Anterior cingulate cortex (tissue), 58 donors: Measurements from ENCODE around the gene CD200.

Experiments
- DNase-seq, 58 donors: peaks; one replicate each; lab custom pipeline; 2025; lab: John Stamatoyannopoulos, UW

The CD200 gene, protein sequence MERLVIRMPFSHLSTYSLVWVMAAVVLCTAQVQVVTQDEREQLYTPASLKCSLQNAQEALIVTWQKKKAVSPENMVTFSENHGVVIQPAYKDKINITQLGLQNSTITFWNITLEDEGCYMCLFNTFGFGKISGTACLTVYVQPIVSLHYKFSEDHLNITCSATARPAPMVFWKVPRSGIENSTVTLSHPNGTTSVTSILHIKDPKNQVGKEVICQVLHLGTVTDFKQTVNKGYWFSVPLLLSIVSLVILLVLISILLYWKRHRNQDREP

DNA sequence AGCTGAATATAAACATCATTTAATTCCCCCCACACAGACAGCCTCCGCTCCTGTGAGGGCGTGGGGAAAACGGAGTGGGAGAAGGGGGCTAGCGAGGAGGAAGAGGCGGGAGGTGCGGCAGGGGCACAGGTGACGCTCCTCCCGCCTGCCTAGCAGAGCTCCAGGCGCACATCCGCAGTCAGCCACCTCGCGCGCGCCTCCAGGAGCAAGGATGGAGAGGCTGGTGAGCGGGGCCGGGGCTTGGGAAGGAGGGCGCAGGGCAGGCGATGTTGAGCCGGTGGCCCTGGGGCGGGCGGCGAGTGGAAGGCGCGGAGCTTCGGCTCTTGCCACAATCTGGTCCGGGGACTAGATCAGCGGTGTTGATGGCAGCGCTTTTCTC is at the start of gene CD200:
CD200 (plus strand) TSS at position 155 of the 379 bp plus-strand sequence; CDS start at position 212, 57 bp downstream.
- peak in 54 of 58 donors; percentile 25 to 79 (median 64) for DNase-seq

GRCh38 chr3:112289011-112289410 is 43.9 kb upstream of the CD200 start:
- no peak for DNase-seq

DNA sequence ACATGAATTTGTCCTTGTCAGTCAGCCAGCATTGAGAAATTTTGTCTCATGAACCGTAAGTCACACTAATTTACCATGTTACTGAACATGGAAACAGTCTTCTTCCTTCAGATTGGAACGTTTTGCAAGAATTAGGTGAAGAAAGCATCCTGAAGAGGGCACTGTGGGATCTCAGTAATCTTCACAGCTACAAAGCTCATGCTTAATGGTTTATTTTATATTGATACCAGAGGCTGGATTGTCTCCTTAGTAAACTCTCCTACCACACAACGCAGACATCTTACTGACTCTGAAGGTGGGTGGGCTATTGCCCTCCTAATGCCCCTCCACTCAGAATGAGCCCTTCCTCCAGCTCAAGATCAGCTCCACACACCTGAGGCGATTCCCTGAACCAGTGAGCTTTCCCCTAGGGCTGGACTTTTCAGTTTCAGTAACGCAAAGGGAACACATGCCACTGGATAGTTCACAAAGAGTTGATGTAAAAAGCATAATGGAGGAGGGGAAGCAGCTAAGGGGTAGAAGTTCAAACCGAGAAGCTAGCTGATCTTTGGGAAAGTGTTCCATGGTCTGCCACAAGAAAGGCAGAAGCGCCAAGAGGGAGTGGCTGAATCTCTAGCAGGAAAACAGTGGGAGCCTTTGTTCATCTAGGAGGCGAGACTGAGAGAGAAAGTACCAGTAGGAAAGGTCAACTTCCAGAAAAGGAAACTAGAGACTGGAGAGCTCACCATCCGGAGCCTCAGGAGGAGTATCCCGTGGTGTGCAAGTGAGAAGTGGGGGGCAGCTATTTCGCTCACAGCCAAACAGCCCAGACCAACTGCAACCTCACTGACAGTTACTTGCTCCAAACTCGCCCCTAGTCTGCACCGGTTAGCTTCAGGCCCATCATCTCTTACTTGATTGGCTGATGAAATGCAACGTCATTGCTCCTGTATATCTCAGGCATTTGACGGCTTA is 39.3 kb upstream of the CD200 start, which contains the start of gene SLC9C1:
SLC9C1 (minus strand) TSS at position 849 of the 954 bp plus-strand sequence. CDS start 7,425 bp downstream, outside the sequence.
- peak in 31 of 58 donors; percentile 9 to 76 (median 42) for DNase-seq

DNA sequence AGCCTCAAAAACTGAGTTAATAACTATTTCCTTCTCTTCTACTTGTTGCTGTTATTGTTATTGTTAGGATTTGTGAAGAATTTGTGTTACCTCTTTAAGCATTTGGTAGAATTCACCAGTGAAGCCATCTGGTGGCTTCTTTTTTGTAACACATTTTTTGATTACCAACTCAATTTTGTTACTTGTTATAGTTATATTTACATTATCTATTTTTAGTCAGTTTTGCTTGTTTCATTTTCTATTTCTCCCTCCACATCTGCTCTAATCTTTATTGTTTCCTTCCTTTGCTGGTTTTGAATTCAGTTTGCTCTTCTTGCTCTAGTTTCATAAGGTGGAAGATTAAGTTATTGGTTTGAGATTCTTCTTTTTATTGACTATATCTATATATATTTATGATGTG is 35.2 kb upstream of the CD200 start:
- no peak for DNase-seq

DNA sequence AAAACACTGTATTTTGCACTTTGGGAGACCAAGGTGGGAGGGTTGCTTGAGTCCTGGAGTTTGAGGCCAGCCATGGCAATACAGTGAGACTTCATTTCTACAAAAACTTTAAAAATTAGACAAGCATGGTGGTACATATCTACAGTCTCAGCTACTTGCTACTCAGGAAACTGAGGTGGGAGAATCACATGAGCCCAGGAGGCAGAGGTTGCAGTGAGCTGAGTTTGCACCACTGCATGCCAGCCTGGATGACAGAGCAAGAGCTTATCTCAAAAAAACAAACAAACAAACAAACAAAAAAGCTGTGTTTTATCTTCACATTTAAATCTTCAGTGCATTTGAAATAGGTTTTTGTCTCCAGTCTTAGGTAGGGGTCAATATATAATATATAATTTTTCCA is 34.2 kb upstream of the CD200 start:
- no peak for DNase-seq

DNA sequence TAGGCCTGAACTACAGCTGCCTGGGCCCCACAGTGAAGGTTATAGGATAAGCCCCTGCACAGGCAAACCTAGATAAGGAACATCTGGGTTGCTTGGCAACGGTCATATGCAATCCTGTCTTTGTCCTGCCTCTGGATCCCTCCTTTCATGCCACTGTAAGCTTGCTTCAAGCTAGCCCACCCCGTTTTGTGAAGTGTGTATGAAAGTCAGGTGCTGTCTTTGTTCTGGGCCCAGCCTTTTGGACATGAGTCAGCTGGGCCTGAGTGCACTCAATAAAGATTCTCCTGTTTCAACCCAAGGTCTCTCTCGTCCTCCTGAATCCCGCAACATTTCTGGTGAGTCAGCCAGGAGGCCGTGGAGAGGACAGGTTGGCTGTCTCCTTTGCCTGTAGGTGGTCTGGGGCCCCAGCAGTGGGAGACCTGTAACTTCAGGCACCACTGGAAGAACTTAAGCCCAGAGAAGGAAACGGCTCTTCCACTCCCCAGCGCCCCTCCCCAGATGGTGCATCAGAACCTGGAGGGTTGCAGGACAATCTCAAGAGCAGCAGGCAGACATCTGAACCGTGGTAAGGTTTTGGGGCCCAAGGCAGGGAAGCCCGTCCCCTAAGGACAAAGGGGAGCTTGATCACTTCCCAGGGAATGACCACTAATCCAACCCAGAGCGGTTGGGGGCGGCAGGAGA is 30.7 kb upstream of the CD200 start:
- no peak for DNase-seq

DNA sequence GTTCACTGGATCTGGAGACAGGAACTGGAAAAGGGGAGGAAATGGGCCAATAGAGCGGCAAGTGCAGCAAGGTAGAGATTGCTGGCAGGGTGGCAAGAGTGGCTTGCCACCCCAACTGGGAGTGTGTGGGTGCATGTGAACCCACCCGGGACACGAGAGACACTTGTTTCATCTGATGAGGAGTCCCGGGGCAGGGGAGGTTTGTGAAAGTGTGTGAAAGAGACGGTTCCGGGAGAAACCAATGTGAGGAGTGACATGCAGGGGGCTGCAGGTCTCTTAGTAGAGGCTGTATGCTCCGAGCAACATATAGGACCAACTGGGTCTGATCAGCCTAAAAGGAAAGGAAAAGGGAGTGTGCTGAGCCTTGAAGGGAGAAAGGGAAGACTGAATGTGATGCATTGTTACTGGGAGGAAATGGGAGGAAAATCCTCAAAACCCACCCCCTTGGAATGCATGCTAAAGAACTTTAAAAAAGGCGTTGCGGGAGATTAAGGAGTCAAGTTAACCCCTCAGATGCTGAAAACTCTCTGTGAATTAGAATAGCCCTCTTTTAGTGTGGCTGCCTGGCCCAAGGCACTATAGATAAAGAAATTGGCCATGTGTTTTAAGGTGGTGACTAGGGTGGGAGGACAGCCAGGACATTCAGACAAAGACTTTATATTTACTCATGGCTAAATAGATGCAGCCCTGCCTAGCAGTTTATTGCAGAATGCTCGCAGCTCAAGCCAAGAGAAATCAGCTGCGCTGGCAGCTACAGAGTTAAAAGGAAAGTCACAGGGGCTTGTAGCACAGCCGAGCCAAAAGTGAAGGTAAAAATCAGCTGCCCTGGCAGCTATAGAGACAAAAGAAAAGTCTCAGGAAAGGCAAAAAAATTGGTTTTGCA is 29.8 kb upstream of the CD200 start:
- DNase-seq = no peak

DNA sequence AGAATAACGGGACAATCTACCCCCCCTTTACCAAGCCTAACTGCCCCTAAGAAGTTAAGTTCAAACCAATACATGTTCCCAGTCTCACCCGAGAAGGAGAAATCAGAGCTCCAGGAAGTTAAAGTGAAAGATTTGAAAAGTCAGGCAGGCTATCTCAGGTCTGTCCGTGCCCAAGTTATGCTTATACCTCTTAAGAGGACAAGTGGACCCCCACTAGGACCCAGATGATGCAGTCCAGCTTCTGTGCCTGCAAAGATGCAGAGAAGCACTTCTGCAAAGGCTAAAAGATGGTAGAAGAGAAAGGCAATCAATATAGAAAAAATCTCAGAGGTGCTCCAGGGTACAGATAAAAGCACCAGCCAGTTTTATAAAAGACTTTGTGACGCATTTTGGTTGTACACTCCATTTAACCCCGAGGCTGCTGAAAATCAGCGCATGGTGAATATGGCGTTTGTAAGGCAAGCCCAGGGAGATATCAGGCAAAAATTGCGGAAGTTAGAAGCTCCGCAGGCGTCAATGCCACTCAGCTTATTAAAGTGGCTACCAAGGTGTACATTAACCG is 29.1 kb upstream of the CD200 start:
- DNase-seq = peak in 15 of 58 donors; percentile 15 to 62 (median 34)

DNA sequence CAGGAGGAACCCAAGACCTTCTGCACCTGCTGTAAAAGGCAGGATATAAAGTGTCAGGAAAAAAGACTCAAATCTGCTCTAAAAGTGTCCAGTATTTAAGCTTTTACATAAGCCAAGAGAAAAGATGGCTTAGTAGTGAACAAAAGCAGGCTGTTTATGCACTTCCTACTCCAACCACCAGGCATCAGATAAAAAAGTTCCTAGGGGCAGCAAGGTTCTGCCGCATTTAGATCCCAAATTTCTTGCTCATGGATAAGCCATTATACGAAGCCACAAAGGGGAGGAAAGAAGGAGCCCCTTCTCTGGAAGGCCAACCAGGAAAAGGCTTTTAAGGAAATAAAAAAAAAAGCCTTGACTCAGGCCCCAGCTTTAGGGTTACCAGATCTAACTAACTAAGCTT is 28.3 kb upstream of the CD200 start:
- DNase-seq = no peak

- no peak for DNase-seq
These were observed 26.1 kb upstream of the CD200 start for GRCh38 chr3:112306825-112307224.

DNA sequence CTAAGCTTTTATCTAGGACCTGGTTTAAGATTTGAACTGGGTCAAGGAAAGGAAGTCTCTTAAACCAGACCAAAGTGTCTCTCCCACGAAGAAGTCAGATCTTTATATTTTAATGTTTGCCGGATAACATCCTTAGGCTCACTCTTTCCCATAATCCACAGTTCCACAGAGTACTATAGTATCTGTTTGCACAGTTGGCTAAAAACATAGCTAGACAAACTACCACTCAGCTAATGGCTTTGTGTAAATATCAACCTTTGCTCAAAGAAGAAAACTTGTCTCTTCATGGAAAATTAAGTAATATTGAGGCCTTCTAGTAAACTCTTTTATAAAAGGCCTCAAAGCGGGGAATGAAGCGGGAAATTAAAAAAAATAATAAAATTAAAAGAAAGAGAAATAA is 25.4 kb upstream of the CD200 start:
- no peak for DNase-seq

GRCh38 chr3:112308151-112308911 is 24.6 kb upstream of the CD200 start:
- no peak for DNase-seq

- no peak for DNase-seq
These were observed 18.3 kb upstream of the CD200 start for GRCh38 chr3:112314649-112315048.

- DNase-seq = no peak
These were observed 17.2 kb upstream of the CD200 start for GRCh38 chr3:112315791-112316190.

DNA sequence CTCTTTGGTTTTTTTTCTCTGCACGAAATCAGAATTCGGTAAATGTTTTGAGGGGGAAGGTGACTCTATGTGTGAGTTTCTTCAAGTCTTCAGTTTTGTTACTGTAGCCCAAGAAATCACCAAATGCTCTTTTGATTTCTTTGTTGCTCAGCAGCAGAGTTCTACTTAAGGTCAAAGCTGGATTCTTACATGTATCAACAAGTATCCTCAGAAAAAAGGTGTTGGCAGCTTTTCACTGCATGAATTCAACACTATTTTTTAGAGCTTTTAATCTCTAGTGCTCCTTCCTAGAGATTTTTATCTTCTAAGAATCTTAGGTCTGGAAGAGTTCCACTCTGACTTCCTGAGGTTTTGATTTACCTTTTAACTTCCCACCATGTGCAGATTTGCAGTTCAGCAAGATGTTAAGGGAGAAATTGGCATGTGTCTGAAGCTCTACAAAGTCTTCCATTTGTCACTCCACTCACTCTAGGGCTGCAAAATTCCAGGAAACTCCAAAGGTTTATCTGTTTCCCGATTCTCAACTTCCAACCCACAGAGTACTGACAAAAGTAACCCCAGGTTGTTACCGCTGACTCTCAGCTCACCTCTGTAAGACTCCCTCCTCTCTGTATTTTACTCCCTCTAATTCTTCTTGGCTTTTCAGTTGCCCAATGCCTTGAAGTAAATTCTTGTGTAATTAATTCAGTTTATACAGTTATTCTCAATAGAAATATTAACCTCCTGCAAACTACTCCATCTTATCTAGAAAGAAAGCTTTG is 13.3 kb upstream of the CD200 start:
- no peak for DNase-seq

- no peak for DNase-seq
These were observed 12.3 kb upstream of the CD200 start for GRCh38 chr3:112320691-112321090.

DNA sequence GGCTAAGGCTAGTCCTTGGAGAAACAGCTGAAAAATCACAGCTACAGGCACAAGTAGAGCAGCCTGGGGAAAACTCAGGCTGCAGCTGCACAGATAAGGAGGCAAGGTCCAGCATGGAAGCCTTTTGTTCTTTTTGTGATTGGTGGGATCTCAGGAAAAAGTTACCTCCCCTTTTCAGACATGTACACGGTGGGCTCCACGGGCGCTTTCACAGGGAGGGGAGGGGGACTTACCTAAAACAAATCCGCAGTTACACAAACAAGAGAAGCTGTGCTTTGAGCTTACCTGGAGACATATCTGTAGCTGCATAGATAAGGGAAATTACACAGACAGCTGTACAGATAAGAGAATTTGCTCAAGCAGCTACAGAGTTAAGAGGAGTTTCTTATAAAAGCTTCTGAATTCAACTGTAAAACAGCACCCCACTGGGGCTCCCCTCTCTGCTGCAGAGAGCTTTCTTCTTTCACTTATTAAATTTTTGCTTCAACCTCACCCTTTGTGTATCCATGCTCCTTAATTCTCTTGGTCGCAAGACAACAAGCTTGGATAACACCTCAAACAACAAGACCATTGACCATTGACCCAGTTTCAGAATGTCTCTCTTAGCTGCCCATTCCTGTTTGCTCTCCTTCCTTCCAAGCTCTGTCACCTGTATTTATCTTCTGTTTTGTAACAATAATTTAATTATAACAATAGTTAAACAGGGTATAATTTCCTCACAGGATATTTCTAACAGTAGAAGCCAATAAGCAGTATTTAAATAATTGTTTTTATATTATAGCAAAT is 10.9 kb upstream of the CD200 start:
- DNase-seq = no peak
